HG02938 (cell line): ENCODE measurements around the gene FUNDC2.

ENCODE experiments used
- ATAC-seq: cut with Tn5 transposase; IDR thresholded peaks from one replicate; pipeline ENCODE4 v1.9.1; 2021; ENCODE audit warnings: mild to moderate bottlenecking, moderate library complexity; ENCODE audit not compliant: unreplicated experiment

FUNDC2 gene

GRCh38 chrX:155023907-155024833, 2.5 kb upstream of the FUNDC2 start:
- ATAC-seq, result no peak

GRCh38 chrX:155026420-155026726, 271 bp upstream of the FUNDC2 start:
- no peak for ATAC-seq

GRCh38 chrX:155027509-155028066, 944 bp downstream of the FUNDC2 start:
- ATAC-seq, result no peak

- no peak for ATAC-seq
Observed at GRCh38 chrX:155028129-155028528, 1.5 kb downstream of the FUNDC2 start.

GRCh38 chrX:155028877-155029291, 2.2 kb downstream of the FUNDC2 start:
- ATAC-seq, result no peak

GRCh38 chrX:155031657-155032056, 5.0 kb downstream of the FUNDC2 start:
- no peak for ATAC-seq

- no peak for ATAC-seq
Observed at GRCh38 chrX:155035688-155036087, 9.0 kb downstream of the FUNDC2 start.

GRCh38 chrX:155046129-155046810, 19.6 kb downstream of the FUNDC2 start:
- ATAC-seq, result no peak

- no peak for ATAC-seq
Observed at GRCh38 chrX:155046811-155047528, 20.3 kb downstream of the FUNDC2 start.

- ATAC-seq, result no peak
Observed at GRCh38 chrX:155048977-155049619, 22.5 kb downstream of the FUNDC2 start.

GRCh38 chrX:155052738-155053498, 26.3 kb downstream of the FUNDC2 start:
- no peak for ATAC-seq

GRCh38 chrX:155053656-155054055, 27.0 kb downstream of the FUNDC2 start:
- no peak for ATAC-seq

- no peak for ATAC-seq
Observed at GRCh38 chrX:155054255-155054654, 27.6 kb downstream of the FUNDC2 start.

- no peak for ATAC-seq
Observed at GRCh38 chrX:155055494-155055893, 28.9 kb downstream of the FUNDC2 start.

- no peak for ATAC-seq
Observed at GRCh38 chrX:155056471-155056870, 29.8 kb downstream of the FUNDC2 start.

GRCh38 chrX:155056877-155057792, 30.5 kb downstream of the FUNDC2 start:
- ATAC-seq, result no peak

- ATAC-seq, result no peak
Observed at GRCh38 chrX:155061760-155062159, 35.1 kb downstream of the FUNDC2 start.

- no peak for ATAC-seq
Observed at GRCh38 chrX:155065035-155065734, 38.5 kb downstream of the FUNDC2 start.
